OCI-LY1 (cell line): ENCODE results near the gene TSPAN5.

Experiments used
- H2AFZ ChIP-seq: fragments of 200-600 bp; sonication (generic), shearing (Covaris generic); 2 replicates; pipeline ENCODE4 v1.6.0; 2014; ENCODE audit warnings: antibody characterized with exemption, mild to moderate bottlenecking, low read length
- H3F3A ChIP-seq: fragments of 200-600 bp; sonication (generic), shearing (Covaris generic); 2 replicates; pipeline ENCODE4 v1.6.0; 2014; ENCODE audit warnings: mild to moderate bottlenecking, antibody characterized with exemption, low read length, moderate library complexity; ENCODE audit not compliant: insufficient read depth
- H3K27ac ChIP-seq: fragments of 200-600 bp; sonication (generic); 2 replicates; pipeline ENCODE4 v1.5.1; 2014; ENCODE audit warnings: low read length, mixed run types, mild to moderate bottlenecking, low read depth; ENCODE audit not compliant: poor library complexity, severe bottlenecking
- H3K27me3 ChIP-seq: fragments of 200-600 bp; sonication (generic); 2 replicates; pipeline ENCODE4 v1.6.0; 2014; ENCODE audit warnings: antibody characterized with exemption, mild to moderate bottlenecking, low read length, moderate library complexity; ENCODE audit not compliant: insufficient read depth
- H3K36me3 ChIP-seq: fragments of 200-600 bp; sonication (generic); 2 replicates; pipeline ENCODE4 v1.6.1; 2014; ENCODE audit warnings: mild to moderate bottlenecking, antibody characterized with exemption, low read length, moderate library complexity, mixed read lengths; ENCODE audit not compliant: insufficient read depth
- H3K4me1 ChIP-seq: fragments of 200-600 bp; sonication (generic); 2 replicates; pipeline ENCODE4 v1.5.1; 2014; ENCODE audit warnings: mild to moderate bottlenecking, low read length, moderate library complexity; ENCODE audit not compliant: insufficient read depth, severe bottlenecking
- H3K4me2 ChIP-seq: fragments of 200-600 bp; sonication (generic), shearing (Covaris generic); 2 replicates; pipeline ENCODE4 v1.6.1; 2014; ENCODE audit warnings: low read length
- H3K4me3 ChIP-seq: fragments of 200-600 bp; sonication (generic); 2 replicates; pipeline ENCODE4 v1.5.1; 2014; ENCODE audit warnings: low read length, low read depth, mild to moderate bottlenecking, mixed read lengths; ENCODE audit not compliant: poor library complexity, severe bottlenecking
- H3K79me2 ChIP-seq: fragments of 200-600 bp; shearing (Covaris generic); 2 replicates; pipeline ENCODE4 v1.6.1; 2016; ENCODE audit warnings: mixed run types, low read length, mixed read lengths; ENCODE audit not compliant: insufficient read depth
- H3K9ac ChIP-seq: fragments of 200-600 bp; sonication (generic), shearing (Covaris generic); 2 replicates; pipeline ENCODE4 v1.6.1; 2014; ENCODE audit warnings: mild to moderate bottlenecking, low read length, mixed read lengths
- H3K9me2 ChIP-seq: fragments of 200-600 bp; sonication (generic), shearing (Covaris generic); 2 replicates; pipeline ENCODE4 v1.6.1; 2014; ENCODE audit warnings: low read depth, mild to moderate bottlenecking, low read length, mixed read lengths
- H3K9me3 ChIP-seq: fragments of 200-600 bp; shearing (Covaris generic); 2 replicates; pipeline ENCODE4 v1.6.1; 2014; ENCODE audit warnings: low read length, mixed read lengths
- H4K20me1 ChIP-seq: fragments of 200-600 bp; sonication (generic), shearing (Covaris generic); 2 replicates; pipeline ENCODE4 v1.6.0; 2016; ENCODE audit warnings: mild to moderate bottlenecking, low read length; ENCODE audit not compliant: insufficient read depth
- EZH2 ChIP-seq: fragments of 200-600 bp; sonication (generic), shearing (Covaris generic); IDR thresholded peaks from 2 replicates; pipeline ENCODE4 v1.8.0; 2017; ENCODE audit warnings: borderline replicate concordance, mixed run types, mild to moderate bottlenecking, antibody characterized with exemption, low read length, moderate library complexity, mixed read lengths
- TF ChIP-seq, protein P1 (sequence below): fragments of 200-600 bp; sonication (generic), shearing (Covaris generic); IDR thresholded peaks from 2 replicates; pipeline ENCODE4 v1.5.1; 2017; ENCODE audit warnings: mild to moderate bottlenecking, antibody characterized with exemption, low read length, moderate library complexity, mixed read lengths

Gene TSPAN5

DNA sequence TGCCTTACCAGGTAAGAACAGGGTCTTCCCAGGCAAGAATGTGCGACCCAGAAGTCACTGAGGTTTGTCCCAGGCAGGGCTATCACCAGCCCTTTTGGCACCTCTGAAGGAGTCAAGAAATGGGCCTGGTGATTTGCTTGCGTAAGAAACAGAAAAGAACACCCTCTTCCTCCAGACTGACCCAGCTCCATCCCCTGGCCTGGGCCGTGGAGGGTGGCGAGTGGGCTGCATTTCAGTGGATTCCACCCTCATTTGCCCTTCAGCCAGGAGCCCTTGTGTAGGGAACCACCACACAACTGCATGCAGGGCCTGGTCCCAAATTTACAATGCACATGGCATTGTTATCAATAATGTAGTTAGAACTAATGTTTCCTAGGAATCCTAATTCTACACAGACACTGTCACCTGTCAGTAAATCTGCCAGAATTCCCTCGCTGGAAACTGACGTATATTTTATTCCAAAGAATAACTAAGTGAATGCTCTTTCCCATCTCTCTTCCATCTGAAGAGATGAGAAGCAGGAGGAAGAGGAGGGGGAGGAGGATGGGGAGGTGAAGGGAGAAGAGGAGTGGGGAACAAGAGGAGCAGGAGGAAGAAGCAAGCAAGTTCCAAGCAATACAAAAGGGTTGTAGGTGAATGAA lies 46.6 kb downstream of the TSPAN5 start:
- Histone ChIP-seq H2AFZ (no peak overlapping the region), H3K36me3 (no peaks in the 10 kb centered on the region), H3K27me3 (no peaks in the 10 kb centered on the region), H3K9me2 (no peaks in the 10 kb centered on the region), H3K9me3 (no peaks in the 10 kb centered on the region), H3F3A (no peaks in the 10 kb centered on the region), H4K20me1 (no peaks in the 10 kb centered on the region), H3K4me1 (no peaks in the 10 kb centered on the region), H3K27ac (no peak overlapping the region), H3K9ac (no peak overlapping the region), H3K4me2 (no peak overlapping the region), H3K79me2 (no peaks in the 10 kb centered on the region), H3K4me3 (no peak overlapping the region)
- TF ChIP-seq, protein P1, sequence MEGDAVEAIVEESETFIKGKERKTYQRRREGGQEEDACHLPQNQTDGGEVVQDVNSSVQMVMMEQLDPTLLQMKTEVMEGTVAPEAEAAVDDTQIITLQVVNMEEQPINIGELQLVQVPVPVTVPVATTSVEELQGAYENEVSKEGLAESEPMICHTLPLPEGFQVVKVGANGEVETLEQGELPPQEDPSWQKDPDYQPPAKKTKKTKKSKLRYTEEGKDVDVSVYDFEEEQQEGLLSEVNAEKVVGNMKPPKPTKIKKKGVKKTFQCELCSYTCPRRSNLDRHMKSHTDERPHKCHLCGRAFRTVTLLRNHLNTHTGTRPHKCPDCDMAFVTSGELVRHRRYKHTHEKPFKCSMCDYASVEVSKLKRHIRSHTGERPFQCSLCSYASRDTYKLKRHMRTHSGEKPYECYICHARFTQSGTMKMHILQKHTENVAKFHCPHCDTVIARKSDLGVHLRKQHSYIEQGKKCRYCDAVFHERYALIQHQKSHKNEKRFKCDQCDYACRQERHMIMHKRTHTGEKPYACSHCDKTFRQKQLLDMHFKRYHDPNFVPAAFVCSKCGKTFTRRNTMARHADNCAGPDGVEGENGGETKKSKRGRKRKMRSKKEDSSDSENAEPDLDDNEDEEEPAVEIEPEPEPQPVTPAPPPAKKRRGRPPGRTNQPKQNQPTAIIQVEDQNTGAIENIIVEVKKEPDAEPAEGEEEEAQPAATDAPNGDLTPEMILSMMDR, result no peak
- no peak for TF ChIP-seq EZH2

DNA sequence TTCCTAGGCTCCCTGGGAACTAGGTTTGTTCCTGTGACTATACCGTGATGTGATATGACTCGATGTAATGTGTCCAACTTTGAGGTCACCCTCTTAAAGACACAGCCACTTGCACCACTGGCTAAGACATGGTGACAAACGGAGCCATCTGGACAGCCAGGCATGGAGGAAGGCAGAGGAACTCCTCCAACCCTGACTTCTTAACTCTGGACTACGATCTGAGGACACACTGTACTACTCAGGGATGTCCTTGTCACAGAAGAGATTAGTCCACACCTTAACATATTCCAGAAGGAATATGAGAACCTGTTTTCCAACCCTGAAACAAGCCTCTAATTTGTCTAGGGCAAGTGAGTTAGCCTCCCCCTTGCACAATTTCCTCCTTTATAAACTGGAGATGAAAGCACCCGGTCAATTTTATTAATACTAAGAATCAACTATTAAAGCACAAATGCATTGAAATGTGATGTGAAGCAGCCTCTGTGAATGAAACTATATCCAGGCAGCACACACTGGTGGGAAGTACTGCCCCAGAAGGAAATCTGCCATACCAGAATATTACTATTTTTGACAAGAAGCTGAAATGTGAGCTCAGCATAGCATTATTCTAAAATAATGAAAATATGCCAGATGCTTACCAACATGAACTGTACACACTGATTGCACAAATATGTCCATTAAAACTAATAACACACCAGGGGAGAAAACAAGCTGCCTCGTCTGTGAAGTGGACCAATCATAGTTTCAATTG lies 47.3 kb downstream of the TSPAN5 start:
- Histone ChIP-seq H3K36me3 (no peaks in the 10 kb centered on the region), H2AFZ (no peak overlapping the region), H3K4me1 (no peaks in the 10 kb centered on the region), H3K4me2 (no peak overlapping the region), H3K9me3 (no peaks in the 10 kb centered on the region), H3K9ac (no peak overlapping the region), H3F3A (no peaks in the 10 kb centered on the region), H3K27ac (no peak overlapping the region), H3K79me2 (no peaks in the 10 kb centered on the region), H3K27me3 (no peaks in the 10 kb centered on the region), H3K9me2 (no peaks in the 10 kb centered on the region), H4K20me1 (no peaks in the 10 kb centered on the region), H3K4me3 (no peak overlapping the region)
- TF ChIP-seq, protein P1, result no peak
- TF ChIP-seq EZH2, result no peak

DNA sequence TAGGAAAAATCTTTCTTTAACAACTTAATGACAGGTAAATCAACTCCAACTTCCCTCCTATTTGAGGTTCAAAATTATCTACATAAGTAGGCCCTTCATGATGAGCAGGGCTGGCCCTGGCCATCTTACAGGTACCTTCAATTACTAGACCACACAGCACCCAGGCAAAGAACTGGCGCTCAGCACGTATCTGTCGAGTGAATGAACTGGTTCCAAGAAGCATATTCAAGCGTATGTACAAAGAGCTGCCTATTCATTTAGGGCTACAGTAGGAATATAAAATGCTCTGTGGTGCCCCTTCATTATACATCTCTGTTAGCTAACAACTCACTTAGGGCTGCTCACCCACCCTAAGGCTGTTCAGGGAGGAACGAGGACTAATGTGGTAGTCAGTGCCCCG lies 48.0 kb downstream of the TSPAN5 start:
- H3K9me3 ChIP-seq, result no peaks in the 10 kb centered on the region
- H3K4me1 ChIP-seq, result no peaks in the 10 kb centered on the region
- no peaks in the 10 kb centered on the region for H4K20me1 ChIP-seq
- H3K9ac ChIP-seq, result no peak overlapping the region
- H3K9me2 ChIP-seq, result no peaks in the 10 kb centered on the region
- H3F3A ChIP-seq, result no peaks in the 10 kb centered on the region
- no peak for TF ChIP-seq EZH2
- TF ChIP-seq, protein P1, result no peak
- no peaks in the 10 kb centered on the region for H3K27me3 ChIP-seq
- H3K79me2 ChIP-seq, result no peaks in the 10 kb centered on the region
- no peak overlapping the region for H3K27ac ChIP-seq
- H3K4me3 ChIP-seq, result no peak overlapping the region
- H3K36me3 ChIP-seq, result no peaks in the 10 kb centered on the region
- no peak overlapping the region for H3K4me2 ChIP-seq
- no peak overlapping the region for H2AFZ ChIP-seq
